OCI-LY3 (cell line): ENCODE data around the gene CACTIN.

Experiments used
- H2AFZ ChIP-seq: fragments of 200-600, 300-600 bp; shearing (Covaris generic); 2 replicates; pipeline ENCODE4 v1.6.0; 2014; ENCODE audit warnings: antibody characterized with exemption, low read depth, low read length
- H3K27ac ChIP-seq: fragments of 200-600, 300-600 bp; sonication (generic); 2 replicates; pipeline ENCODE4 v1.5.1; 2014; ENCODE audit warnings: mild to moderate bottlenecking, low read length, moderate library complexity, mixed read lengths
- H3K27me3 ChIP-seq: fragments of 200-600, 300-600 bp; sonication (generic); 2 replicates; pipeline ENCODE4 v1.6.1; 2014; ENCODE audit warnings: low read depth, low read length, mixed read lengths
- H3K36me3 ChIP-seq: fragments of 200-600, 300-600 bp; sonication (generic); replicated peaks from 2 replicates; pipeline ENCODE3; 2014; ENCODE audit warnings: low read depth, low read length, mixed read lengths
- H3K4me1 ChIP-seq: fragments of 300-600, 200-600 bp; sonication (generic); 2 replicates; pipeline ENCODE4 v1.6.1; 2014; ENCODE audit warnings: low read length, mixed read lengths
- H3K4me2 ChIP-seq: fragments of 200-600, 300-600 bp; sonication (generic); 2 replicates; pipeline ENCODE4 v1.6.1; 2014; ENCODE audit warnings: low read length, mixed read lengths
- H3K4me3 ChIP-seq: fragments of 300-600, 200-600 bp; sonication (generic); 2 replicates; pipeline ENCODE4 v1.5.1; 2014; ENCODE audit warnings: antibody characterized with exemption, mild to moderate bottlenecking, low read length, moderate library complexity
- H3K79me2 ChIP-seq: fragments of 300-600, 200-600 bp; shearing (Covaris generic); 2 replicates; pipeline ENCODE4 v1.6.1; 2014; ENCODE audit warnings: mild to moderate bottlenecking, low read length, mixed read lengths
- H3K9ac ChIP-seq: fragments of 300-600, 200-600 bp; shearing (Covaris generic); 2 replicates; pipeline ENCODE4 v1.6.0; 2014; ENCODE audit warnings: mild to moderate bottlenecking, low read length, moderate library complexity
- H3K9me3 ChIP-seq: fragments of 200-600, 300-600 bp; shearing (Covaris generic); 2 replicates; pipeline ENCODE4 v1.6.1; 2014; ENCODE audit warnings: low read length, mixed read lengths; ENCODE audit not compliant: insufficient read depth
- H4K20me1 ChIP-seq: fragments of 200-600, 300-600 bp; sonication (generic); 2 replicates; pipeline ENCODE4 v1.6.1; 2016; ENCODE audit warnings: low read length, mixed read lengths; ENCODE audit not compliant: insufficient read depth
- CTCF ChIP-seq: fragments of 200-600, 300-600 bp; sonication (generic); IDR thresholded peaks from 2 replicates; pipeline ENCODE4 v1.5.1; 2014; ENCODE audit warnings: antibody characterized with exemption, low read length, low read depth
- EZH2phosphoT487 ChIP-seq: fragments of 200-600 bp; shearing (Covaris generic); IDR thresholded peaks from 2 replicates; pipeline ENCODE4 v1.6.1; 2018; ENCODE audit warnings: antibody characterized with exemption, mixed run types, low read depth

CACTIN gene

GRCh38 chr19:3623716-3624115 lies 2.9 kb downstream of the CACTIN start:
- no peak overlapping the region for H2AFZ ChIP-seq
- H3K4me2 ChIP-seq, result no peak overlapping the region
- no peak overlapping the region for H3K4me3 ChIP-seq
- H3K27me3 ChIP-seq, result no peaks in the 10 kb centered on the region
- peaks cover 14% of the 10 kb centered on the region for H3K36me3 ChIP-seq
- H3K4me1 ChIP-seq, result peaks cover 12% of the 10 kb centered on the region
- no peaks in the 10 kb centered on the region for H3K9me3 ChIP-seq
- peaks cover 32% of the 10 kb centered on the region for H3K79me2 ChIP-seq
- H3K9ac ChIP-seq, result no peak overlapping the region
- H3K27ac ChIP-seq, result no peak overlapping the region
- peaks cover 13% of the 10 kb centered on the region; the same call in 1 of the 2 replicates for H4K20me1 ChIP-seq
- no peak for TF ChIP-seq EZH2phosphoT487

- Histone ChIP-seq H4K20me1 (peaks cover 13% of the 10 kb centered on the region; the same call in 1 of the 2 replicates), H3K9ac (no peak overlapping the region)
These were observed 4.4 kb downstream of the CACTIN start for GRCh38 chr19:3622224-3622623.

GRCh38 chr19:3621689-3622088 lies 4.9 kb downstream of the CACTIN start:
- H3K27me3 ChIP-seq, result no peaks in the 10 kb centered on the region
- H3K36me3 ChIP-seq, result peaks cover 14% of the 10 kb centered on the region
- H3K9ac ChIP-seq, result no peak overlapping the region
- no peak overlapping the region for H3K27ac ChIP-seq
- no peak overlapping the region for H3K4me3 ChIP-seq
- TF ChIP-seq EZH2phosphoT487, result no peak
- TF ChIP-seq CTCF, result no peak
- peaks cover 32% of the 10 kb centered on the region for H3K79me2 ChIP-seq
- H3K9me3 ChIP-seq, result no peaks in the 10 kb centered on the region
- H4K20me1 ChIP-seq, result peaks cover 13% of the 10 kb centered on the region; the same call in 1 of the 2 replicates
- H3K4me2 ChIP-seq, result no peak overlapping the region
- H3K4me1 ChIP-seq, result peaks cover 8% of the 10 kb centered on the region
- H2AFZ ChIP-seq, result no peak overlapping the region

More at GRCh38 chr19:3622224-3622623, 4.4 kb downstream of the CACTIN start:
- H3K79me2 ChIP-seq, result peaks cover 32% of the 10 kb centered on the region
- no peaks in the 10 kb centered on the region for H3K9me3 ChIP-seq
- no peak overlapping the region for H3K4me2 ChIP-seq
- no peak overlapping the region for H3K4me3 ChIP-seq
- H3K36me3 ChIP-seq, result peaks cover 14% of the 10 kb centered on the region
- H3K27me3 ChIP-seq, result no peaks in the 10 kb centered on the region
- TF ChIP-seq EZH2phosphoT487, result no peak
- TF ChIP-seq CTCF, result no peak
- H3K4me1 ChIP-seq, result peaks cover 9% of the 10 kb centered on the region
- no peak overlapping the region for H2AFZ ChIP-seq
- H3K27ac ChIP-seq, result no peak overlapping the region

- Histone ChIP-seq H3K4me2 (no peak overlapping the region), H3K27ac (no peak overlapping the region), H3K9ac (no peak overlapping the region), H2AFZ (no peak overlapping the region), H3K9me3 (no peaks in the 10 kb centered on the region), H4K20me1 (peaks cover 9% of the 10 kb centered on the region; the same call in 1 of the 2 replicates), H3K4me1 (peaks cover 8% of the 10 kb centered on the region), H3K4me3 (no peak overlapping the region), H3K79me2 (peaks cover 26% of the 10 kb centered on the region), H3K36me3 (peaks cover 14% of the 10 kb centered on the region), H3K27me3 (no peaks in the 10 kb centered on the region)
- TF ChIP-seq EZH2phosphoT487, result no peak
- no peak for TF ChIP-seq CTCF
These were observed 5.6 kb downstream of the CACTIN start for GRCh38 chr19:3620817-3621547.
